HepG2 (cell line): ENCODE results near the gene CNPPD1. TPM values are rescaled to one million over a fixed set of nuclear protein-coding genes. Genes with fewer than 3 reads are reported as not detected.

Source experiments
- ARNTL ChIP-seq: sonication (generic); formaldehyde crosslinking; IDR thresholded peaks from 2 replicates; pipeline ENCODE4 v1.4.0; 2020; ENCODE audit warnings: mild to moderate bottlenecking, missing genetic modification reagents
- DMAP1 ChIP-seq: IDR thresholded peaks from 2 replicates; pipeline ENCODE4 v1.6.1; 2016
- JDP2 ChIP-seq: sonication (generic); formaldehyde crosslinking; IDR thresholded peaks from 2 replicates; pipeline ENCODE4 v1.8.1; 2022; ENCODE audit warnings: missing genetic modification reagents, borderline replicate concordance
- JUNB ChIP-seq: sonication (generic); formaldehyde crosslinking; IDR thresholded peaks from 2 replicates; pipeline ENCODE4 v1.8.0; 2022; ENCODE audit warnings: missing genetic modification reagents, mild to moderate bottlenecking, borderline replicate concordance
- KDM1A ChIP-seq: IDR thresholded peaks from 2 replicates; pipeline ENCODE4 v1.6.1; 2016; ENCODE audit warnings: missing compliant biosample characterization
- KLF16 ChIP-seq, 2 experiments: sonication (generic) in 1 of 2; formaldehyde crosslinking in 1 of 2; IDR thresholded peaks; 2 replicates each; pipeline versions ENCODE4 v1.6.1 to v1.8.0; 2016 to 2023; ENCODE audit warnings: missing genetic modification reagents in 2 of 2, missing compliant biosample characterization in 1 of 2
- SIN3A ChIP-seq: IDR thresholded peaks from 2 replicates; pipeline ENCODE4 v1.6.1; 2011; ENCODE audit warnings: low read depth, mild to moderate bottlenecking, control low read depth, low read length, borderline replicate concordance
- SIX1 ChIP-seq: sonication (generic); formaldehyde crosslinking; IDR thresholded peaks from 2 replicates; pipeline ENCODE4 v1.4.0; 2020; ENCODE audit warnings: missing genetic modification reagents, borderline replicate concordance
- TRIM24 ChIP-seq: sonication (generic); formaldehyde crosslinking; IDR thresholded peaks from 2 replicates; pipeline ENCODE4 v1.8.0; 2022; ENCODE audit warnings: mild to moderate bottlenecking, missing genetic modification reagents
- ZFP36 ChIP-seq: fragments of 150-350 bp; IDR thresholded peaks from 2 replicates; pipeline ENCODE4 v1.6.1; 2018; ENCODE audit warnings: borderline replicate concordance, low read length, low read depth; ENCODE audit not compliant: partially characterized antibody
- ZKSCAN5 ChIP-seq: sonication (generic); formaldehyde crosslinking; IDR thresholded peaks from 2 replicates; pipeline ENCODE4 v1.5.1; 2020; ENCODE audit warnings: mild to moderate bottlenecking, missing genetic modification reagents
- ZNF292 ChIP-seq: sonication (generic); formaldehyde crosslinking; IDR thresholded peaks from 2 replicates; pipeline ENCODE4 v1.8.1; 2022; ENCODE audit warnings: mild to moderate bottlenecking, low read depth, missing genetic modification reagents, borderline replicate concordance
- ZNF30 ChIP-seq: sonication (generic); formaldehyde crosslinking; IDR thresholded peaks from 2 replicates; pipeline ENCODE4 v1.5.0; 2020; ENCODE audit warnings: mild to moderate bottlenecking, missing genetic modification reagents
- ZNF563 ChIP-seq: sonication (generic); formaldehyde crosslinking; IDR thresholded peaks from 2 replicates; pipeline ENCODE4 v1.8.0; 2022; ENCODE audit warnings: mild to moderate bottlenecking, moderate library complexity, missing genetic modification reagents
- ZNF816 ChIP-seq: sonication (generic); formaldehyde crosslinking; IDR thresholded peaks from 2 replicates; pipeline ENCODE4 v1.8.0; 2022; ENCODE audit warnings: missing genetic modification reagents, mild to moderate bottlenecking, borderline replicate concordance
- polyA plus RNA-seq, 8 experiments: library from polyadenylated mRNA; depleted of rRNA in 3 of 8; stranded (reverse) in 7 of 8; unstranded in 1 of 8; fragments of >200 nt; fragmentation: Illumina TruSeq in 4 of 8; extraction: Trizol in 4 of 8; gene quantifications; 2 replicates each; pipeline versions ENCODE4 v1.2.1 to v1.2.3, GENCODE V29; 2011 to 2016; ENCODE audit warnings: low read depth in 4 of 8, missing spikeins in 1 of 8, mixed read lengths in 1 of 8; ENCODE audit not compliant: insufficient read depth in 1 of 8
- total RNA-seq, 5 experiments: library from RNA; depleted of rRNA; stranded (reverse); fragments of >200 nt; fragmentation: Illumina TruSeq; extraction: Trizol; gene quantifications; 2 replicates each; pipeline ENCODE4 v1.2.3, GENCODE V29; 2016; ENCODE audit warnings: low read depth in 1 of 5
- TF ChIP-seq, protein P1 (sequence below): sonication (generic); formaldehyde crosslinking; IDR thresholded peaks from 2 replicates; pipeline ENCODE4 v1.8.0; 2022; ENCODE audit warnings: missing genetic modification reagents, mild to moderate bottlenecking, moderate library complexity, borderline replicate concordance
- TF ChIP-seq, protein P2 (sequence below): conservative IDR thresholded peaks from 2 replicates; pipeline ENCODE4 v1.6.1; 2018; ENCODE audit warnings: missing genetic modification reagents
- TF ChIP-seq, protein P3 (sequence below): sonication (generic); formaldehyde crosslinking; IDR thresholded peaks from 2 replicates; pipeline ENCODE4 v1.4.0; 2020; ENCODE audit warnings: missing genetic modification reagents, borderline replicate concordance
- TF ChIP-seq, protein P4 (sequence below): IDR thresholded peaks from 2 replicates; pipeline ENCODE4 v1.6.1; 2016

CNPPD1 gene
- total and polyA plus RNA-seq, 2 of the 13 experiments (the other 11 are each of a cell fraction or from before 2014, with no cell fraction given) = 35.5 to 49.4 TPM

DNA sequence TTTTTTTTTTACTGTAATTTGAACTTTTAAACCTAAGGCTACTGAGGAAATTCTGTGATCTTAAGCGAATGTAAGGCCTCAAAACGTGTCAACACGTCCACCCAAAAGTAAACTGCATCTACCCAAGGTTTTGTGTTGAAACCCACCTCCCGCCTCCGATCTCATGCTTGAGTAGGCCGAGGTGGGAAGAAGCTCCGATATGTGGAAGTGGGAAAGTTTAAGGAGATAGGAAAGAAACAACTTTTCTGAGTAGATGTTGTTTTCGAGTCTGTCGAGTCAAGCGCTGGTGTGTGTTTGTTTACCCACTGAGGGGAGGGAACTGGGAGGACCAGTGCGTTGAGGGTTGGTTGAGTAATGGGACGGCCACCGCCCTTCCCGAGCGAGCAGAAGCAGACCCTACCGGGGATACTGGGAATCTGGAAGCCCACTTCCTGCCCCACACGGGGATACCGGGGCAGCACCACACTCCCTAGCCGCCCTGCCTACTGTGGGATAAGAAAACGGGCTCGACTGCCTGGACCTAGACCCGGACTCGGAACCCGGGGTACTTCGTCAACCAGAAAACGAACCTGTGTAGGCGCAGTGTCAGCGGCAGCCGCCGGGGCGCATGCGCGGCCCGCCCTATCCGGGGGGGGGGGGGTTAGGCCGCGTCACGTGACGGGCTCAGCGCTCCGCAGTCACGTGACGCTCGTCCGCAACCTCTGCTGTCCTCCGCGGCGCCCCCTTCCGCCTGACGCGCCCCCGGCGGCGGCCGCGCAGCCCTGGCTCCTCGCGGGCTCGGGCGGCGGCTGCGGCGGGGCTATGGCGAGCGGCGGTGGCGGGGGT lies 1.0 kb upstream of the CNPPD1 start, which contains the start of gene RETREG2 (continued):
- TF ChIP-seq, protein P1, sequence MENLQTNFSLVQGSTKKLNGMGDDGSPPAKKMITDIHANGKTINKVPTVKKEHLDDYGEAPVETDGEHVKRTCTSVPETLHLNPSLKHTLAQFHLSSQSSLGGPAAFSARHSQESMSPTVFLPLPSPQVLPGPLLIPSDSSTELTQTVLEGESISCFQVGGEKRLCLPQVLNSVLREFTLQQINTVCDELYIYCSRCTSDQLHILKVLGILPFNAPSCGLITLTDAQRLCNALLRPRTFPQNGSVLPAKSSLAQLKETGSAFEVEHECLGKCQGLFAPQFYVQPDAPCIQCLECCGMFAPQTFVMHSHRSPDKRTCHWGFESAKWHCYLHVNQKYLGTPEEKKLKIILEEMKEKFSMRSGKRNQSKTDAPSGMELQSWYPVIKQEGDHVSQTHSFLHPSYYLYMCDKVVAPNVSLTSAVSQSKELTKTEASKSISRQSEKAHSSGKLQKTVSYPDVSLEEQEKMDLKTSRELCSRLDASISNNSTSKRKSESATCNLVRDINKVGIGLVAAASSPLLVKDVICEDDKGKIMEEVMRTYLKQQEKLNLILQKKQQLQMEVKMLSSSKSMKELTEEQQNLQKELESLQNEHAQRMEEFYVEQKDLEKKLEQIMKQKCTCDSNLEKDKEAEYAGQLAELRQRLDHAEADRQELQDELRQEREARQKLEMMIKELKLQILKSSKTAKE (CRISPR knock-in tag) = peak; percentile 47; the same call in 1 of the 2 replicates
- TF ChIP-seq ZFP36 (no peak), DMAP1 (CRISPR knock-in tag) (peak; percentile 95), KDM1A (CRISPR knock-in tag) (no peak), SIN3A (peak; percentile 94; the same call in 1 of the 2 replicates), ZNF563 (CRISPR knock-in tag) (peak; percentile 85), ARNTL (CRISPR knock-in tag) (peak; percentile 86), ZKSCAN5 (CRISPR knock-in tag) (no peak; the same call in 1 of the 2 replicates), TRIM24 (CRISPR knock-in tag) (no peak), ZNF816 (CRISPR knock-in tag) (no peak; the same call in 1 of the 2 replicates), KLF16 (CRISPR knock-in tag; IDR thresholded peaks at IDR 0.05) (peak in 1 of 2 experiments; percentile 53; a peak in 1 of 4 replicates), JDP2 (CRISPR knock-in tag) (no peak), SIX1 (CRISPR knock-in tag) (no peak; the same call in 1 of the 2 replicates), JUNB (CRISPR knock-in tag) (no peak), ZNF292 (CRISPR knock-in tag) (peak; percentile 38; the same call in 1 of the 2 replicates), ZNF30 (CRISPR knock-in tag) (no peak)
- TF ChIP-seq, protein P2, sequence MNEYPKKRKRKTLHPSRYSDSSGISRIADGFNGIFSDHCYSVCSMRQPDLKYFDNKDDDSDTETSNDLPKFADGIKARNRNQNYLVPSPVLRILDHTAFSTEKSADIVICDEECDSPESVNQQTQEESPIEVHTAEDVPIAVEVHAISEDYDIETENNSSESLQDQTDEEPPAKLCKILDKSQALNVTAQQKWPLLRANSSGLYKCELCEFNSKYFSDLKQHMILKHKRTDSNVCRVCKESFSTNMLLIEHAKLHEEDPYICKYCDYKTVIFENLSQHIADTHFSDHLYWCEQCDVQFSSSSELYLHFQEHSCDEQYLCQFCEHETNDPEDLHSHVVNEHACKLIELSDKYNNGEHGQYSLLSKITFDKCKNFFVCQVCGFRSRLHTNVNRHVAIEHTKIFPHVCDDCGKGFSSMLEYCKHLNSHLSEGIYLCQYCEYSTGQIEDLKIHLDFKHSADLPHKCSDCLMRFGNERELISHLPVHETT = no peak
- TF ChIP-seq, protein P3, sequence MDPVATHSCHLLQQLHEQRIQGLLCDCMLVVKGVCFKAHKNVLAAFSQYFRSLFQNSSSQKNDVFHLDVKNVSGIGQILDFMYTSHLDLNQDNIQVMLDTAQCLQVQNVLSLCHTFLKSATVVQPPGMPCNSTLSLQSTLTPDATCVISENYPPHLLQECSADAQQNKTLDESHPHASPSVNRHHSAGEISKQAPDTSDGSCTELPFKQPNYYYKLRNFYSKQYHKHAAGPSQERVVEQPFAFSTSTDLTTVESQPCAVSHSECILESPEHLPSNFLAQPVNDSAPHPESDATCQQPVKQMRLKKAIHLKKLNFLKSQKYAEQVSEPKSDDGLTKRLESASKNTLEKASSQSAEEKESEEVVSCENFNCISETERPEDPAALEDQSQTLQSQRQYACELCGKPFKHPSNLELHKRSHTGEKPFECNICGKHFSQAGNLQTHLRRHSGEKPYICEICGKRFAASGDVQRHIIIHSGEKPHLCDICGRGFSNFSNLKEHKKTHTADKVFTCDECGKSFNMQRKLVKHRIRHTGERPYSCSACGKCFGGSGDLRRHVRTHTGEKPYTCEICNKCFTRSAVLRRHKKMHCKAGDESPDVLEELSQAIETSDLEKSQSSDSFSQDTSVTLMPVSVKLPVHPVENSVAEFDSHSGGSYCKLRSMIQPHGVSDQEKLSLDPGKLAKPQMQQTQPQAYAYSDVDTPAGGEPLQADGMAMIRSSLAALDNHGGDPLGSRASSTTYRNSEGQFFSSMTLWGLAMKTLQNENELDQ (CRISPR knock-in tag) = no peak
- TF ChIP-seq, protein P4, sequence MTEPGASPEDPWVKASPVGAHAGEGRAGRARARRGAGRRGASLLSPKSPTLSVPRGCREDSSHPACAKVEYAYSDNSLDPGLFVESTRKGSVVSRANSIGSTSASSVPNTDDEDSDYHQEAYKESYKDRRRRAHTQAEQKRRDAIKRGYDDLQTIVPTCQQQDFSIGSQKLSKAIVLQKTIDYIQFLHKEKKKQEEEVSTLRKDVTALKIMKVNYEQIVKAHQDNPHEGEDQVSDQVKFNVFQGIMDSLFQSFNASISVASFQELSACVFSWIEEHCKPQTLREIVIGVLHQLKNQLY (CRISPR knock-in tag) = no peak
